ENCODE measurements around the gene DNAH14.
"Not testable (repeated sequence)": the region's sequence is repeated elsewhere in the genome, so short reads cannot be mapped to it uniquely, and the experiment has no call there.

Gene DNAH14

GRCh38 chr1:224929335-224930237 lies at the start of gene DNAH14:
Gene DNAH14, plus strand, starts transcription at chr1:224929675. Its CDS starts 23,028 bp downstream, at chr1:224952703.
- no peak for DNase-seq (ENCODE audit: low read depth)

- no peak for DNase-seq (ENCODE audit: low read depth)
Measured at GRCh38 chr1:224880593-224881307, 48.7 kb upstream of the DNAH14 start.

- DNase-seq (ENCODE audit: low read depth): not testable (repeated sequence)
Measured at GRCh38 chr1:224881308-224881692, 48.2 kb upstream of the DNAH14 start.

GRCh38 chr1:224881762-224882211 lies 47.7 kb upstream of the DNAH14 start:
- DNase-seq (ENCODE audit: low read depth): no peak

GRCh38 chr1:224882264-224882663 lies 47.2 kb upstream of the DNAH14 start:
- DNase-seq (ENCODE audit: low read depth): no peak

- no peak for DNase-seq (ENCODE audit: low read depth)
Measured at GRCh38 chr1:224883091-224883490, 46.4 kb upstream of the DNAH14 start.

GRCh38 chr1:224884361-224884801 lies 45.1 kb upstream of the DNAH14 start:
- DNase-seq (ENCODE audit: low read depth): no peak

GRCh38 chr1:224885376-224885775 lies 44.1 kb upstream of the DNAH14 start:
- DNase-seq (ENCODE audit: low read depth): not testable (repeated sequence)

GRCh38 chr1:224894915-224895314 lies 34.6 kb upstream of the DNAH14 start:
- DNase-seq (ENCODE audit: low read depth): no peak

GRCh38 chr1:224896130-224896781 lies 33.2 kb upstream of the DNAH14 start:
- DNase-seq (ENCODE audit: low read depth): no peak

- DNase-seq (ENCODE audit: low read depth): no peak
Measured at GRCh38 chr1:224897529-224898327, 31.7 kb upstream of the DNAH14 start.

- no peak for DNase-seq (ENCODE audit: low read depth)
Measured at GRCh38 chr1:224898937-224899336, 30.5 kb upstream of the DNAH14 start.

- DNase-seq (ENCODE audit: low read depth): no peak
Measured at GRCh38 chr1:224900062-224900630, 29.3 kb upstream of the DNAH14 start.

- no peak for DNase-seq (ENCODE audit: low read depth)
Measured at GRCh38 chr1:224901087-224901810, 28.2 kb upstream of the DNAH14 start.

GRCh38 chr1:224903955-224904354 lies 25.5 kb upstream of the DNAH14 start:
- DNase-seq (ENCODE audit: low read depth): no peak

- no peak for DNase-seq (ENCODE audit: low read depth)
Measured at GRCh38 chr1:224906340-224906739, 23.1 kb upstream of the DNAH14 start.

- no peak for DNase-seq (ENCODE audit: low read depth)
Measured at GRCh38 chr1:224911217-224911616, 18.3 kb upstream of the DNAH14 start.

GRCh38 chr1:224914292-224914900 lies 15.1 kb upstream of the DNAH14 start:
- DNase-seq (ENCODE audit: low read depth): no peak

GRCh38 chr1:224919508-224919907 lies 10.0 kb upstream of the DNAH14 start:
- DNase-seq (ENCODE audit: low read depth): no peak

- DNase-seq (ENCODE audit: low read depth): no peak
Measured at GRCh38 chr1:224920930-224921329, 8.5 kb upstream of the DNAH14 start.
